ENCODE measurements around the gene COPS7A. TPM values are rescaled to one million over a fixed set of nuclear protein-coding genes. Genes with fewer than 3 reads are reported as not detected.
A peak's percentile ranks its signal among the peaks of the same experiment; 100 is the strongest.

The COPS7A gene
- polyA plus RNA-seq, 3 donors, result 70.1 to 77.1 (median 72.3) TPM

- Mint-ChIP-seq H3K9me3 (peaks cover 0 to 8% (median 4%) of the 10 kb centered on the region in 7 donors), H3K4me1 (peaks cover 48% of the 10 kb centered on the region), H3K36me3 (peaks cover 8 to 23% of the 10 kb centered on the region in 2 donors), H3K27ac (peak overlapping the region in 1 of 7 donors; percentile 37), H3K4me3 (peak overlapping the region; percentile 49 to 83), H3K27me3 (ENCODE audit: low read depth in 3 of 3) (peaks cover 63 to 87% (median 84%) of the 10 kb centered on the region in 3 donors)
- Histone ChIP-seq H3K27ac (ENCODE audit: low read depth in 1 of 2, low read length in 2 of 2) (no peak overlapping the region), H2AFZ (ENCODE audit: insufficient read depth, low read depth, low read length, poor library complexity, severe bottlenecking) (no peak overlapping the region), H3K27me3 (ENCODE audit: control insufficient read depth in 2 of 2, insufficient read depth in 2 of 2, low read length in 2 of 2) (peaks cover 18 to 75% of the 10 kb centered on the region in 2 donors), H3K9me3 (replicated peaks in 1 of 2; ENCODE audit: control insufficient read depth in 1 of 2, insufficient read depth in 1 of 2, low read length in 2 of 2) (peaks cover 0 to 17% of the 10 kb centered on the region in 2 donors), H3K4me3 (replicated peaks in 1 of 3; ENCODE audit: low read depth in 2 of 3, low read length in 3 of 3) (peak overlapping the region in 1 of 3 experiments; percentile 43), H3K4me2 (replicated peaks; ENCODE audit: extremely low read depth, low read length, poor library complexity, severe bottlenecking) (peak overlapping the region; percentile 45), H3K9ac (ENCODE audit: insufficient read depth, low read length, poor library complexity, severe bottlenecking) (no peak overlapping the region), H4K20me1 (ENCODE audit: insufficient read depth, low read length) (no peaks in the 10 kb centered on the region), H3K79me2 (ENCODE audit: insufficient read depth, low read length) (no peaks in the 10 kb centered on the region), H3K4me1 (ENCODE audit: control insufficient read depth in 1 of 2, insufficient read depth in 2 of 2, low read length in 2 of 2) (peaks cover 28 to 47% of the 10 kb centered on the region in 2 donors), H3K36me3 (replicated peaks in 1 of 2; ENCODE audit: control insufficient read depth in 1 of 2, insufficient read depth in 2 of 2, low read length in 2 of 2) (no peaks in the 10 kb centered on the region)
- no peak for DNase-seq
- 3% methylated on average over 3 of the region's 12 CpGs for WGBS (ENCODE audit: insufficient coverage)
- intact Hi-C loops (cut with micrococcal nuclease), result no loop called here
- TF ChIP-seq CTCF (IDR thresholded peaks at IDR 0.05), result no peak
Measured at GRCh38 chr12:6771509-6772330, 47.9 kb downstream of the COPS7A start.

- Histone ChIP-seq H2AFZ (ENCODE audit: insufficient read depth, low read depth, low read length, poor library complexity, severe bottlenecking) (no peak within 1 kb of the TSS), H4K20me1 (ENCODE audit: insufficient read depth, low read length) (no peaks in the 10 kb centered on the region), H3K79me2 (ENCODE audit: insufficient read depth, low read length) (no peaks in the 10 kb centered on the region), H3K27me3 (ENCODE audit: control insufficient read depth in 2 of 2, insufficient read depth in 2 of 2, low read length in 2 of 2) (peaks cover 18 to 76% of the 10 kb centered on the region in 2 donors), H3K27ac (ENCODE audit: low read depth in 1 of 2, low read length in 2 of 2) (no peak within 1 kb of the TSS), H3K9ac (ENCODE audit: insufficient read depth, low read length, poor library complexity, severe bottlenecking) (no peak within 1 kb of the TSS), H3K4me2 (replicated peaks; ENCODE audit: extremely low read depth, low read length, poor library complexity, severe bottlenecking) (peak within 1 kb of the TSS; percentile 45), H3K4me3 (replicated peaks in 1 of 3; ENCODE audit: low read depth in 2 of 3, low read length in 3 of 3) (peak within 1 kb of the TSS in 1 of 3 experiments; percentile 43), H3K4me1 (ENCODE audit: control insufficient read depth in 1 of 2, insufficient read depth in 2 of 2, low read length in 2 of 2) (peaks cover 24 to 41% of the 10 kb centered on the region in 2 donors), H3K9me3 (replicated peaks in 1 of 2; ENCODE audit: control insufficient read depth in 1 of 2, insufficient read depth in 1 of 2, low read length in 2 of 2) (peaks cover 0 to 17% of the 10 kb centered on the region in 2 donors), H3K36me3 (replicated peaks in 1 of 2; ENCODE audit: control insufficient read depth in 1 of 2, insufficient read depth in 2 of 2, low read length in 2 of 2) (no peaks in the 10 kb centered on the region)
- DNase-seq, result no peak
- Mint-ChIP-seq H3K36me3 (peaks cover 8 to 23% of the 10 kb centered on the region in 2 donors), H3K4me1 (peaks cover 44% of the 10 kb centered on the region), H3K9me3 (peaks cover 0 to 8% (median 4%) of the 10 kb centered on the region in 7 donors), H3K27ac (peak within 1 kb of the TSS in 1 of 7 donors; percentile 37), H3K27me3 (ENCODE audit: low read depth in 3 of 3) (peaks cover 65 to 85% (median 84%) of the 10 kb centered on the region in 3 donors), H3K4me3 (peak within 1 kb of the TSS; percentile 49 to 83)
- intact Hi-C loops (cut with micrococcal nuclease), result no loop called here
- WGBS (ENCODE audit: insufficient coverage), result 16% methylated on average over 10 of the region's 15 CpGs
- TF ChIP-seq CTCF (IDR thresholded peaks at IDR 0.05), result no peak
Measured at GRCh38 chr12:6772331-6772695, 48.5 kb downstream of the COPS7A start, which contains the start of gene LAG3. TSS of gene LAG3 (plus strand) at chr12:6772520. CDS start at chr12:6772853, 333 bp downstream.

All from CD14-positive monocyte (primary cell).